ENCODE measurements around the gene TCIRG1. TPM values are rescaled to one million over a fixed set of nuclear protein-coding genes. Genes with fewer than 3 reads are reported as not detected.

TCIRG1 gene
- total RNA-seq, 1 experiment from 2014 or later = 44.7 TPM

DNA sequence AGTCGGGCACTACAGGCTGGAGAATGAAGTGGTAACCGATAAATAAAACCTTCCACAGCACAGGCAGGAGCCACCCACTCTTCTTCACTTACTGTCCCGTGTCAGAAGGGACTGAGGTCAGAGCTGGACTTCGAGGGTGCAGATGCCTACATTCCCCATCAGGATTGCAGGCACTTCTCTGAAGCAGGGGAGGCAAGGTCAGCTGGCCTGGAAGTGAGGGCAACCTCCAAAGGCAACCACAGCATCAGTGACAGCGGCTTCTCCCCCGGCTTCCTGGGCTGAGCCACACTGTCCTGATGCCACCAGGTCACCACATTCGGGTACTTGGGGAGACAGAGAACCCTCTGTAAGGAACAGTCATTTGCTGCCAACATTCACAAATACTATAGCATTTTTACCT, 22.7 kb downstream of the TCIRG1 start:
- Histone ChIP-seq H3K36me3 (replicated peaks; ENCODE audit: control insufficient read depth, insufficient read depth, low read length) (peaks cover 36% of the 10 kb centered on the region), H3K4me3 (ENCODE audit: insufficient read depth, low read depth, low read length) (no peak overlapping the region), H3K27me3 (ENCODE audit: control insufficient read depth, insufficient read depth, low read length) (no peaks in the 10 kb centered on the region)
- DNase-seq = no peak

GRCh38 chr11:68064926-68065325, 26.1 kb downstream of the TCIRG1 start:
- no peak for DNase-seq
- Histone ChIP-seq H3K4me3 (ENCODE audit: insufficient read depth, low read depth, low read length) (no peak overlapping the region), H3K36me3 (replicated peaks; ENCODE audit: control insufficient read depth, insufficient read depth, low read length) (peaks cover 60% of the 10 kb centered on the region), H3K27me3 (ENCODE audit: control insufficient read depth, insufficient read depth, low read length) (no peaks in the 10 kb centered on the region)

DNA sequence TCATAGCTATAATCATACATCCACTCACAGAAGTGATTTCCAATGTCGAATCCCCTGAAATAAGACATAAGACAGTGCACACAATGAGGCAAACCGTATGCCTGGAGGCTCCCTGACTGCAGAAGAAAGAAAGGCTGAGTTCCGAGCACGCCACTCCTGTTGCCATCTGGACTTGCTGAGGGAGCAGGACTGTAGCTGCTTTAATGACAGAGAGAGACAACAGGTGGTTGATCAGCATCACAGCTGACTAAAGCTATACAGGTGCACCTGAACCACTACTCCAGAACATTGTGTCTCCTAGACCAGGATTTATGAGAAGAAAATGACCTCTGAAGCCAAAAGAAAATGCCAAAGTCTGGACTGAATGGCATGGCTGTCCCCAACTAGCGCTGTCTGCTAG, 27.0 kb downstream of the TCIRG1 start:
- H3K36me3 ChIP-seq (replicated peaks; ENCODE audit: control insufficient read depth, insufficient read depth, low read length) = peaks cover 63% of the 10 kb centered on the region
- DNase-seq = no peak
- no peaks in the 10 kb centered on the region for H3K27me3 ChIP-seq (ENCODE audit: control insufficient read depth, insufficient read depth, low read length)
- H3K4me3 ChIP-seq (ENCODE audit: insufficient read depth, low read depth, low read length) = no peak overlapping the region

DNA sequence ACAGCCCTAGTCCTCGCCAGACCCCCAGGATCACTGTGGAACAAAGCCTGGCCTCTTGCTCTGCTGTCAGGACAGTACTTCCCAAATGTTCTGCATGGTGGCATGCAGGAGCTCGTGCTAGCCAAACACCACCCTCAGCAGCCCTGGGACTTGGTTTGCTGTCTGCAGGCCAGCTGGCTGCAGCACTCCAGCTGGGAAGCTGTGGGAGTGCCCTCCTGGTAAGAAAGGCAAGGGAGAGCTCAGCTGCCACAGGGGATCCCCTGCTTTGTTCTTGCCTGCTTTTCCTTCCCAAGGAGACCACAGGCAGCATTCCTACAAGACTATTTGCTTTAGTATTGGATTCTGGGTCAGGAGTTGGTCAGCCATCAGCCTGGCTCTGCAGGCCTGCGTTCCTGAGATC, 27.9 kb downstream of the TCIRG1 start:
- H3K27me3 ChIP-seq (ENCODE audit: control insufficient read depth, insufficient read depth, low read length) = no peaks in the 10 kb centered on the region
- DNase-seq = no peak
- H3K4me3 ChIP-seq (ENCODE audit: insufficient read depth, low read depth, low read length) = no peak overlapping the region
- peaks cover 66% of the 10 kb centered on the region for H3K36me3 ChIP-seq (replicated peaks; ENCODE audit: control insufficient read depth, insufficient read depth, low read length)

- Histone ChIP-seq H3K27me3 (ENCODE audit: control insufficient read depth, insufficient read depth, low read length) (no peaks in the 10 kb centered on the region), H3K4me3 (ENCODE audit: insufficient read depth, low read depth, low read length) (no peak overlapping the region), H3K36me3 (replicated peaks; ENCODE audit: control insufficient read depth, insufficient read depth, low read length) (peaks cover 62% of the 10 kb centered on the region)
- DNase-seq = no peak
Measured at GRCh38 chr11:68067991-68068390, 29.2 kb downstream of the TCIRG1 start.

DNA sequence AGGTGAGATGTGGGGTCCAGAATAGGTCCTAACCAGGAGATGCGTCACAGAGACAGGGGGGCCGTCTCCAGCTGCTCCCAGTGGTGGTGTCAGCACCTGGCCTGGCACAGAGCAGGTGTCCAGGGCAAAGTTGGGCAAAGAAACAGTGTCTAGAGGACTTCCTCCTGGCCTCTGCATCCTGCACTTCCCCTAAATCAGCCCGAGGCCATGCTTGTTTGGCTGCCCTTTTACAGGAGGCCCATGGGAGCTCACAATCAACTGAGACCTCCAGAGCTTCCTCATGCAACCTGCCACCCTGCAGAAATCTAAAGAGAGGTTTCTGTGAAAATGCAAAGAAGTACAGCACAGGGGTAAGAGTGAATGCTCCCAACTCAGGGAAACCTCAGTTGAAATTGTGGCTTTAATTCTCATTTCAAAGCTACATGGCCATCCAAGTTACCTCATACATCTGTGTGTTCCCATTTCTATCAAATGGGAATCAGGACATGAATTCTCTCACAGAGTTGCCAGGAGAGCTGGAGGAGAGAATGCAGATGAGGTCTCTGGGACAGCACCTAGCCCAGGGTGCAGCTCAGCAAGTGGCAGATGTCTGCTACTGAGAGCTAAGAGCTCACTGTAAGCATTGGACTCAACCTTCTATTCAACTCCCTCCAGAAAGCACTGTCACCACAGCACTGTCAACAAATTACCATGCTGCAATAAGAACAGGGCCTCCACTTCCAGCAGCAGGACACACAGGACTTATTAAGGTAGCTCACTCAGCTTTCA, 32.6 kb downstream of the TCIRG1 start:
- H3K4me3 ChIP-seq (ENCODE audit: insufficient read depth, low read depth, low read length) = no peak overlapping the region
- H3K27me3 ChIP-seq (ENCODE audit: control insufficient read depth, insufficient read depth, low read length) = no peaks in the 10 kb centered on the region
- DNase-seq = no peak
- peaks cover 53% of the 10 kb centered on the region for H3K36me3 ChIP-seq (replicated peaks; ENCODE audit: control insufficient read depth, insufficient read depth, low read length)

DNA sequence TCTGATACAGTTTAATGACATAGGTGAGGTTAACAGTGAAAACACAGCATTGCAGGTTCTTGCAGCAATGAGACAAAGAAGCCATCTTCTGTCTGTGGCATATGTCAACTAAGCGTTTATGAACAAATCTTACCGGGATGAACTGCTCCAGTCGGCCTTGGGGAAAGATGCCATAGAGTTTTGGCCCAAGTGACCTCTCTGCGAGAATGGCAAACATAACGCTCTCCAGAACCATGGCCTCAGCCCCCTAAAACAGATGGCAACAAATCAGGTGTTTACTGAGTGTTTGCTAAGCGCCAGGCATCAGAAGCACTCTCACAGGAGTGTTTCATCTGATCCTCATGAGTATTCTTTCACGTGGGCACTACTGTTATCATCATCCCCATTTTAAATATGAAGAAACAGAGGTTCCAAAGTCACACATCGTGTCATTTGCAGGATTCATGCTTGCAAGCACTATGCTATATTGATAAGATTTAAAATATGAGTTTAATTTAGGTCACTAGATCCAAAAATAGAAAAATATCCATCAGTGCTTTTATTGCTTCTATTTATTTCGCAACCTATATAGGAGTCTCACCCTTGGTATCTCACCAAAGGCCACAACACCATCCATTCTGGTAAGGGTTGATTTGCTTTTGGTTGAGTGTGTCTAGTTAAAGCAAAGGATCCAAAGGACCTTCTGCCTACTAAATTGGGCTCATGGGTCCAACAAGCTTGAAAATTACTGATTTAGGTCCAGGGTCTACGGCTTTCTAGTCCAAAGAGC, 35.9 kb downstream of the TCIRG1 start:
- DNase-seq = no peak
- Histone ChIP-seq H3K4me3 (ENCODE audit: insufficient read depth, low read depth, low read length) (no peak overlapping the region), H3K27me3 (ENCODE audit: control insufficient read depth, insufficient read depth, low read length) (no peaks in the 10 kb centered on the region), H3K36me3 (replicated peaks; ENCODE audit: control insufficient read depth, insufficient read depth, low read length) (peaks cover 33% of the 10 kb centered on the region)

DNA sequence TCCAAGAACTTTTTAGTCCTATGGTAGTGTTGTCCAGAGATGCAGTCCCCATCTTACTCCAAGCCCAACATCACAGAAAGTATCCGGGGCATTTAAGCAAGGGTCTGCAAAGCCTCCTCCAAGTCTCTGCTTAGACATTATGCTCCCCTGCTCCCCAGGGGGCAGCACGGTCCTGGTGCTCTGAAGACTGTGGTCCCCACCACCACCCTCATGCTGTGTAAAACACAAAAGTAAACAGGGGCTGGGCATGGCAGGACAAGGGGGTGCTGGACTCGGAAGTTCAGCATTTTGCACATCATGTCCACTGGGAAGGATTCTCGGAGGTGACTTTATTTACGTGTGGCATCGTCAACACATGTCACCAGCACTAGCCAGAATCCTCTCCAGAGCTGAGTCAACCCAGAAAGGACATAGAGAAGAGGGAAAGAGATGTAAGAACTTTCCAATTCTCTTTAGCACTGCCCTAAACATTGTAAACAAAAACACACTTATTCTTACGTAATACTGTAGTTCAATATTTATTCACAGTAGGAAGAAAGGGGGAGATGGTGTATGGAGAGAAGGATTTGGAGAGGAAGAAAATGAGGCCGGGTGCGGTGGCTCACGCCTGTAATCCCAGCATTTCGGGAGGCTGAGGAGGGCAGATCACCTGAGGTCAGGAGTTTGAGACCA, 37.7 kb downstream of the TCIRG1 start:
- no peak overlapping the region for H3K4me3 ChIP-seq (ENCODE audit: insufficient read depth, low read depth, low read length)
- H3K27me3 ChIP-seq (ENCODE audit: control insufficient read depth, insufficient read depth, low read length) = no peaks in the 10 kb centered on the region
- peaks cover 32% of the 10 kb centered on the region for H3K36me3 ChIP-seq (replicated peaks; ENCODE audit: control insufficient read depth, insufficient read depth, low read length)
- DNase-seq = no peak

GRCh38 chr11:68077617-68078582, 39.1 kb downstream of the TCIRG1 start:
- no peak for DNase-seq
- Histone ChIP-seq H3K36me3 (replicated peaks; ENCODE audit: control insufficient read depth, insufficient read depth, low read length) (peaks cover 30% of the 10 kb centered on the region), H3K27me3 (ENCODE audit: control insufficient read depth, insufficient read depth, low read length) (no peaks in the 10 kb centered on the region), H3K4me3 (ENCODE audit: insufficient read depth, low read depth, low read length) (no peak overlapping the region)

DNA sequence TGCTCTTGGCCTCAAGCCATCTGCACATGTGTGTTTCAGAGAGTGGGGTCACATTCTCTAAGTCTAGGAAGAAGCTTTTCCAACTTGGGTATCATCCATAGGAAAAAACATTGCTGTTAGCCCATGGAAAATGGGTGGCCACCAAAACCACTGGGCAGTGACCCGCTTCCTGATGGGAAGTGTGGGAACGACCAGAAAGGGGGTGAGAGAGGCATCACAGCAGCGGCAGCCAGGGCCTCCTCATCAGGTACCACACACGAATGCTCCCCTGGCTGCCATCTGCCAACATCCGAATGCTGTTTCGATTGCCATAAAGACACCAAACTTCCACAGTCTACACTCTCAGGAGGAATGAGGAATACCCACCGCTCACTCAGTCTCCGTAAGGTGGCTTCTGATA, 42.0 kb downstream of the TCIRG1 start:
- Histone ChIP-seq H3K4me3 (ENCODE audit: insufficient read depth, low read depth, low read length) (no peak overlapping the region), H3K36me3 (replicated peaks; ENCODE audit: control insufficient read depth, insufficient read depth, low read length) (peaks cover 20% of the 10 kb centered on the region), H3K27me3 (ENCODE audit: control insufficient read depth, insufficient read depth, low read length) (no peaks in the 10 kb centered on the region)
- no peak for DNase-seq

GRCh38 chr11:68081691-68082090, 42.9 kb downstream of the TCIRG1 start:
- peaks cover 19% of the 10 kb centered on the region for H3K36me3 ChIP-seq (replicated peaks; ENCODE audit: control insufficient read depth, insufficient read depth, low read length)
- no peaks in the 10 kb centered on the region for H3K27me3 ChIP-seq (ENCODE audit: control insufficient read depth, insufficient read depth, low read length)
- no peak overlapping the region for H3K4me3 ChIP-seq (ENCODE audit: insufficient read depth, low read depth, low read length)
- DNase-seq = no peak

- no peak for DNase-seq
- Histone ChIP-seq H3K4me3 (ENCODE audit: insufficient read depth, low read depth, low read length) (no peak overlapping the region), H3K36me3 (replicated peaks; ENCODE audit: control insufficient read depth, insufficient read depth, low read length) (peaks cover 19% of the 10 kb centered on the region), H3K27me3 (ENCODE audit: control insufficient read depth, insufficient read depth, low read length) (no peaks in the 10 kb centered on the region)
Measured at GRCh38 chr11:68082481-68082880, 43.7 kb downstream of the TCIRG1 start.

- no peak for DNase-seq
- Histone ChIP-seq H3K27me3 (ENCODE audit: control insufficient read depth, insufficient read depth, low read length) (no peaks in the 10 kb centered on the region), H3K36me3 (replicated peaks; ENCODE audit: control insufficient read depth, insufficient read depth, low read length) (peaks cover 16% of the 10 kb centered on the region), H3K4me3 (ENCODE audit: insufficient read depth, low read depth, low read length) (no peak overlapping the region)
Measured at GRCh38 chr11:68083517-68083916, 44.7 kb downstream of the TCIRG1 start.

GRCh38 chr11:68089679-68090078, 50.9 kb downstream of the TCIRG1 start:
- Histone ChIP-seq H3K4me3 (ENCODE audit: insufficient read depth, low read depth, low read length) (no peak overlapping the region), H3K27me3 (ENCODE audit: control insufficient read depth, insufficient read depth, low read length) (no peaks in the 10 kb centered on the region), H3K36me3 (replicated peaks; ENCODE audit: control insufficient read depth, insufficient read depth, low read length) (no peaks in the 10 kb centered on the region)
- no peak for DNase-seq
